LNCAP (cell line): ENCODE measurements around the gene IFT43.

Source experiments
- TF ChIP-seq, protein P1 (sequence below): fragments of 450-650 bp; IDR thresholded peaks from 2 replicates; pipeline ENCODE4 v1.5.1; 2017; ENCODE audit warnings: mild to moderate bottlenecking

IFT43 gene

DNA sequence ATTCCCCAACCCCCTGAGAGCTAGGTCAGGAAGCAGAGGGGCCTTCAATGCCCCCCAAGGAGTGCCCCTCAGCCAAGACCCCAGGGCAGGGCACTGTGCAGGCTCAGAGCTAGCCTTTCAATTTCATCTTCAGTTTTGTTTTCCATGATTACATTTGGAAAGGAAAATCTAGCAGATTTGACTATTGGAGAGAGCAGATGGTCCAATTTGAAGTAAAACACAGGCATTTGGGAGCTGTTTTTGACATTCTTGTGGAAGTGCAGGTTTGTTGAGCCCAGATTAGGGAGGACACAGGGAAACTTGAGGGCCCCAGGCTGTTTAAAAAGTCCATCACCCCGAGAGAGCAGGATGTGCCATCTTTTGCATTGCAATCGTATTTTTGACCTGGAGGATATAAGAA lies 107.5 kb downstream of the IFT43 start:
- TF ChIP-seq, protein P1, sequence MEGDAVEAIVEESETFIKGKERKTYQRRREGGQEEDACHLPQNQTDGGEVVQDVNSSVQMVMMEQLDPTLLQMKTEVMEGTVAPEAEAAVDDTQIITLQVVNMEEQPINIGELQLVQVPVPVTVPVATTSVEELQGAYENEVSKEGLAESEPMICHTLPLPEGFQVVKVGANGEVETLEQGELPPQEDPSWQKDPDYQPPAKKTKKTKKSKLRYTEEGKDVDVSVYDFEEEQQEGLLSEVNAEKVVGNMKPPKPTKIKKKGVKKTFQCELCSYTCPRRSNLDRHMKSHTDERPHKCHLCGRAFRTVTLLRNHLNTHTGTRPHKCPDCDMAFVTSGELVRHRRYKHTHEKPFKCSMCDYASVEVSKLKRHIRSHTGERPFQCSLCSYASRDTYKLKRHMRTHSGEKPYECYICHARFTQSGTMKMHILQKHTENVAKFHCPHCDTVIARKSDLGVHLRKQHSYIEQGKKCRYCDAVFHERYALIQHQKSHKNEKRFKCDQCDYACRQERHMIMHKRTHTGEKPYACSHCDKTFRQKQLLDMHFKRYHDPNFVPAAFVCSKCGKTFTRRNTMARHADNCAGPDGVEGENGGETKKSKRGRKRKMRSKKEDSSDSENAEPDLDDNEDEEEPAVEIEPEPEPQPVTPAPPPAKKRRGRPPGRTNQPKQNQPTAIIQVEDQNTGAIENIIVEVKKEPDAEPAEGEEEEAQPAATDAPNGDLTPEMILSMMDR = no peak

DNA sequence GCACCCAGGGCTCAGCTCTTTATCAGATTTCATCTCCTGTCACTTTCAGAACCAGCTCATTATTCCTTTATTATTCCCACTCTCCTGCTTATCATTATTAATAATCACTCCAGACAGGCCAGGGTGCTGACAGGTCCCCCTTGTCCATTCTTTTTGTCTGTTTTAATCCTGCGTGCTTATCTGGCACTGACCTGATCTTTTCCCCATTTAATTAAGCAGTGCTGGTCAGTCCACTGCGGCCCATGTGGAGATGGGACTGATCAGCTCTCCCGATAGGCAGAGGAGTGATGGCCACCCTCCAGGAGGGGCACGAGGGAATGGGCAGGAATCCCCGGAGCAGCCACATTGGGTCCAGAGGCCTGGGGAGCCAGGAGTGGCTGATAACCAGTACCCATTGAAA lies 110.7 kb downstream of the IFT43 start:
- TF ChIP-seq, protein P1 = no peak

DNA sequence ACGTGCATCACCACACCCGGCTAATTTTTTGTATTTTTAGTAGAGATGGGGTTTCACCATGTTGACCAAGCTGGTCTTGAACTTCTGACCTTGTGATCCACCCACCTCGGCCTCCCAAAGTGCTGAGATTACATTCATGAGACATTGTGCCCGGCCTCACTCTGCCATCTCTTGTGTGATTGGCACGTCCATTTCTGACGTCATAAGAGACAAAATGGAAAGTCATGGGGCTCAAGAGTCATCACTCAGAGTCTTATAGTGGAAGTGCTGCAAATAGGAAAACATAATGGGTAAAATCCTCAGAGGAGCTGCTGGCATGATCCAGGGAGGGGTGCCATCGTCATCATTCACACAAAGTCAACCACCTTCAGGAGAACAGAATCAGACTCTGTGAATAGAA lies 112.0 kb downstream of the IFT43 start:
- TF ChIP-seq, protein P1 = no peak

DNA sequence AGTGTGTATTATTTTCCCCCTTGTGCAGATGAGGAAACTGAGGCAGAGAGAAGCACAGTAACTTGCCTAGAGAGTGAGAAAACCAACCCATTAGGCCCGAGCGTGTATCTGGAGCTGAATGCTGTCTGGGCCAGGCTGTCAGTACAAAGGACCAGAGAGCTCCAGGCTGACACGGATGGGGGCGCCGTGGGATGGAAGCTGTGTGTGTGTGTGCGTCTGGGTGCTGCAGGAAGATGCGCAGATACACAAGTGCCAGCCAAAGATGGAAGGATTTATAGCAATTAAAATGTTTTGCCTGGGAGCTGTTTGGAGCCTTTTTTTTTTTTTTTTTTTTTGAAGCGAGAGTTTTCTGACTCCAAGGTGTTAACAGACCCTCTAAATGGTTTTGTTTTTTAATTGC lies 112.5 kb downstream of the IFT43 start:
- TF ChIP-seq, protein P1 = no peak

DNA sequence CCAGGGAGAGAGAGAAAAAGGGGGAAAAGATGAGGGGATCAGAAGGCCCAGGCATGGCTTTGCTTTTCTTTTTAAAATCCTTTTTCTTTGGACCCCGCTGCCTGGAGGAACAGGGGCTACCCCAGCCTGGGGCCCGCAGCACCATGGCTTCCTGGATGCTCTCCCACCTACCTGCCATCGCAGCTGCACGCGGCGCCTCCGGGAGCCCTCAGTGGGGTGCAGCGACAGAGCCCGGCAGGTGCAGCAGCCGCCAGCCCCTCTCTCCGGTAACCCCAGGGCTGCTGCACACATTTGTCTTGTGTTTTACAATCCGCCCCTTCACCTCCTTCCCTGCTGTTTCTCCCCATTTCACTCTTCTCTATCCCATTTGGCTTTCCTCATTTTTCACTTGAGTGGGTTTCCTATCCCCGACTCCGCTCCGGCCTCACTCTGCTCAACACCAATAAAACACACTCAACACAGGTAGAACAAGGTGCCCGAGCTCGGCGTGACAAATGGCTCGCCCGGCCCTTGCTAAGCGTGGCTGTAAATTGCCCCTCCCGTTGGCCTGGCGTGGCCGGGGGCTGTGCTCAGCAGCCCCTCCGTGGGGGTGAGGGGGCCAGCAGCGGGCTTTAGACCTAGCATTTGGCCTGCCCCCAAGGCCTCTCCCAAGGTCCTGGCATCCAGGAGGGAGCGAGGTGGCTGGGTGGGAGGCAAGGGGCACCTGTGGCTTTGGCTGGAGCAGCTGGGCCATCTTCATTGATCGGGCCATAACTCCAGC lies 113.5 kb downstream of the IFT43 start:
- TF ChIP-seq, protein P1 = no peak

DNA sequence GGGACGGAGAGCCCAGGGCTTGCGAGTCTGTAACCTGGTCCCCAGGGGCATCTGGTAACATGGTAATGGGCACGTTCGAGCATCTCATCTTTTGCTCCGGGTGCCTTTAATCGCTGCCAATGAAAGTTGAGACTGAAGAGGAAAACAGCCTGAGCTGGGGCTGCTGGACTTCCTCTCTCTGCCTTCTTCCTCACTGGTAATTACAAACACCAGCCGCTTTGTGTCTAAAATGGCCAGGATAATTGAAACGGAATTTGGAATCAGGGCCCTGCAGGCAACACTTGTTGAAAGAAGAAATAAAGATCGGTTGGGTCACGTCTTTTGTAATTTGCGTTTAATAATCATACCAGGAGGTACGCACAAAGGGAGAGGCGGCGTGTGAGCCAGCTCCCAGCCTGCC lies 114.7 kb downstream of the IFT43 start:
- TF ChIP-seq, protein P1 = no peak

DNA sequence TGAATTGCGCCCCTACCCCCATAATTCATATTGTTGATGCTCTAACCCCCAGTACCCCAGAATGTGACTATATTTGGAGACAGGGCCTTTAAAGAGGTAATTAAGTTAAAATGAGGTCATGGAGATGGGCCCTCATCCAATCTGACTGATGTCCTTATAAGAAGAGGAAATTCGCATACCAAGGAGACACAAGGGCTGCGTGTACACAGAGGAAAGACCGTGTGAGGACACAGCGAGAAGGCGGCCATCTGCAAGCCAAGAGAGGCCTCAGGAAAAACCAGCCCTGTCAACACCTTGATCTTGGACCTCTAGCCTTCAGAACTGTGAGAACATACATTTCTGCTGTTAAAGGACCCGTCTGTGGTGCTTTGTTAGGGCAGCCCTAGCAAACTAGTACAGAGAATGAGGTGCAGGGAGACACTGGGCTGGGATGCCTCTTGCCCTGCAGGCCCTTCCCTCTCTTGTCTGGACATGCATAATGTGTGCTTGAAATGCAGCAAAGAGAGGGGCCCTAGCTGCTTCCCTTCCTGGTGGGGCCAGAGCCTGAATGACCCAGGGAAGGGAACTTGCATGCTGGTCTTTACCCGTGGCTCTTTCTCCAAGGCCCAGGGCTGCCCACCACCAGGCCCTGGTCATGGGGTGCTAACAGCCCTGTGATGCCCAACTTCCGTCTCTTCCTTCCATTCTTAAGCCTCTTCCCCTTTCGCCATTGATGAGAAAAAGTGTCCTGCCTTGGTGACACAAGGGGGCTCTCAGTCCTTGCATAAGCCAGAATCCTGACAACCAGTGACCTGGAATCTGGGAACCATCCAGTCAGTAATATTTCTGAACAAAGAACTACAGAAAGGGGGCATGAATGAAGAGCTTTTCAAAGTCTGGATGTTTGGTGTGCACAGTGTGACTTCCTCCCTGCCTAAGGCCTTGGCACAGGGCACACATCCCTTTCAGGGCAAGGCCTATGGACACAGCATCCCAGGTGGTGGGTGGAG lies 116.1 kb downstream of the IFT43 start:
- TF ChIP-seq, protein P1 = no peak
